HG03378 (cell line): Measurements from ENCODE around the gene RFX2.

Source experiments
- ATAC-seq: cut with Tn5 transposase; IDR thresholded peaks from one replicate; pipeline ENCODE4 v1.9.1; 2021; ENCODE audit warnings: mild to moderate bottlenecking, moderate library complexity; ENCODE audit not compliant: unreplicated experiment

Gene RFX2

DNA sequence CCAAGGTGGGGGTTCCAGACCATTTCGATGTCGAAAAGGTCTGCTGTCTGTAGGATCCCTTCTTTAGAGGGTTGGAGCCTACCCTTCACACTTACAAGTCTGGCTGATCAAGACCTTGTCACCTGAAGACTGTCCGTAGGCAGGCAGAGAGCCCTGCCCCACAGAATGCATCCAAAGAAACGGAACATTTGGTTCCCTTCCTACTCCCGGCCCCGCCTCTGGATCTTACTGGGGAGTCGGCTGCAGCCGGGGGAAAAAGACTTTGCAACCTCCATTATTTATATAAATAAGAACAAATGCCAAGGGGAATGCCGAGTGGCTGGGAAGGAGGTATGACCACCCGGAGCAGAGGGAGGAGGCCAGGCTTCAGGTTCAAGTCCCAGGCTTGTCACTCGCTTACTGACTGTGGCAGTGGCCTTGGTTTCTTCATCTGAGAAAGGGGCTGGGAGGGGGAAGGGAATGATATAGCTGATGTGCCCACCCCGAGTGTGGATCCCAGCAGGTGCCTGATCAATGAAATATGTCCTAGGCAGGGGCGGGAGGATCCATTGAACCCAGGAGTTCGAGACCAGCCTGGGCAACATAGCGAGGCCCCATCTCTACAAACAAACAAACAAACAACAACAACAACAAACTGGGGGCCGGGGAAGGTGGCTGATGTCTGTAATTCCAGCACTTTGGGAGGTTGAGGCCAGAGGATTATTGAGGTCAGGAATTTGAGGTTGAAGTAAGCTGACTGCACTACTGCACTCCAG lies 48.7 kb downstream of the RFX2 start:
- ATAC-seq, result no peak

DNA sequence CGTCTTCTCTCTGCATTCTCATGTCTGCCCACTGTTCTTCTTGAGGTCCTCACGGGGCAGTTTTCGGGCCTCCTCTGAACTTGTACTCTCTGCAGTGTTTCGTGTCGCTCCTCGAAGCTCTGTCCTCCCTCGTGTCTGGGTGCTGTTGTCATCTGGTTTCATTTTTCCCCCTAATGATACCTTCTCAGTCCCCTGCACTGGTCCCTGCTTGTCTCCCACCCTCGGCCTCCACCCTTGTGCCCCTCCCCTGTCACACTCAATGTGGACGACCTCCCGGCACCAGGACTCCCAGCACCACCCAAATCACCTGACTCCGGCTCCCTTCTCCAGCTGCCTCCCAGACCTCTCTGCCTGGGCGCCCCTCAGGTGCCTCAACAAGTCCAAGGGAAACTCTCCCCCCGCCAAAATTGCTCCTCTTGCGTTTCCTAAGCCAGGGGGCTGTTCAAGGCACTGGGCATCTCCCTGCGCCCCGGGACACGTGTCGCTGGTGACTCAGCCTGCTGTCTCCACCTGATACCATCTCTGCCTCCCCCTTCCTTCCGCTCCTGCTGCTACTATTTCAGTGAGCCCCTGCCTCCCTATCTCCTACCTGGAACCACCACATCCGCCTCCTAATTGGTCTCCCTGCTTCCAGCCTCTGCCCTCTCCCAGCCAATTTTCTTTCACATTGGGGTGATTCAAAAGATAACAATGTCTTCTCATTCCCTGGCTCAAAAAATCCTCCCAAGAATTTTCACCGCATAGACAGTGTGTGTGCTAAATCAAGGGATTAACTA lies 49.5 kb downstream of the RFX2 start:
- no peak for ATAC-seq

DNA sequence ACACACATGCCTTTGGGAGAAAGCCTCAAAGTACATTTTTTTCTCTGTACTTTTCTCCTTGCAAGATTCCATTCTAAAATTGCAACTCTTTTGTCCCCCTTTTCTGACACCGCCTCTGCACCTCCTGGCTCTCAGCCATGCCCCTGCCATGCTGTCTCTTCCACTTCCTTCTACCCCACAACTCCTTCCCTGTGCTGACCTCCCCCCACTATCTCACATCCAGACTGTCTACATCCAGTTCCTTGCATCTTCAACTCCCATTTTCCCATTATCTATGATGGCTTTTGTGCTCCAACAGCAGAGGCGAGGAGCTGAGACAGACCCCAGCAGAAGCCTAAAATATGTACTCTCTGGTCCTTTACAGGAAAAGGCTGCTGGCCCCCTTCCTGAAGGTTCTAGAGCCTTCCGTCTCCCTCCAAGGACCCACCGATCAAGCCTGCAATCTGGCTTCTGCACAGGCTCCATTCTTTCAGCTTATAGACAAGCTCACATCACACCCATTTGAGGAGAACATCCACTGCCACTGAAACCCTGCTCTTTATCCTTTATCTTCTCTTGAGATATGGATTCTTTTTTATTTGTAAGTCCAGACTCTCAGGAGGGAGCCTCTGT lies 50.2 kb downstream of the RFX2 start:
- ATAC-seq, result no peak

DNA sequence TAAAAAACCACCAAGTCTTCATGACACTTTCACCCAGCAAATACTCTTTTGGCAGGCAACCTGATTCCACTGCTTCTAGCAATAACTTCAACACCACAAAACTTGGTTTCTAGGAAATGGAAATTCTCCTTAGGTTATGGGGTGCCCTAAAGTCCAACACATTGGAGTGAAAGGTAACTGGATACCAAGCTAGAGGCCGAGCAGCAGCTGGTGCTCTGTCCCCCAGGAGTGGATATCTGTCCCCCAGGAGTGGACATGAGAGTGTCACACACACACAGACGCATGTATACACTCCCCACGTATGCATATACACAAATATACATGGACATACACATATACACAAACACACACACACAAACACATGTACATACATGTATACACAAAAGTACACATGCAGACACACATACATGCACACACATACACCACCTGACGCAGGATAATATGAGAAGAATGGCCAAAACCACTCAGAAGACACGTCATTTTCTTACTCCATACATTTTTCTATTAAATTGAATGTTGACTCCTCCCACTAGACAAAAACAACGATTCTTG lies 50.8 kb downstream of the RFX2 start:
- ATAC-seq, result no peak

DNA sequence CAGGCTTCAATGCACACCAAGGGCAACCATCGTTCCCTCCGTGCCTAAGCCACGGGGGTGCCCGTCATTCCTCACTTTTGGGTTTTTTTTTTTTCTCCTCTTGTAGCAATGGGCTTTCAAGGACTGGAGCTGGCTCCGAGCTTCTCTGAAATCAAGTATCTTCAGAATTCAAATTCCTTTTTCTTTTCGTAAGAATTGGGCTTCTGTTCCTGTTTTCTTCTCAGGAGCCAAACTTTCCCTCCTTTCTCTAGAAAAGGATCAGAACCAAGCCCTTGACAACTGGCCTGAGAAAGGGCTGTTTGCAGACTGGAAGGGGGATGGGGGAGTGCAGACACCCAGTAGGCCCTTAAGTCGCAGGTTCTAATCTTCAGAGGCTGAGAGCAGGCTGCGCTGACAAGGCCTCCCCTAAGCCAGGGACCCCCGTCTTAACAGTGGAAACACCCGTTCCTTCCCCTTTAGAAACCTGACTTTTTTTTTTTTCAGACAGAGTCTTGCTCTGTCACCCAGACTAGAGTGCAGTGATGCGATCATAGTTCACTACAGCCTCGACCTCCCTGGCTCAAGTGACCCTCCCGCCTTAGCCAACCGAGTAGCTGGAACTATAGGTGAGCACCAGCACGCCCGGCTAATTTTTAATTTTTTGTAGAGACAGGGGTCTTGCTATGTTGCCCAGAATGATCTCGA lies 51.6 kb downstream of the RFX2 start:
- ATAC-seq, result no peak

DNA sequence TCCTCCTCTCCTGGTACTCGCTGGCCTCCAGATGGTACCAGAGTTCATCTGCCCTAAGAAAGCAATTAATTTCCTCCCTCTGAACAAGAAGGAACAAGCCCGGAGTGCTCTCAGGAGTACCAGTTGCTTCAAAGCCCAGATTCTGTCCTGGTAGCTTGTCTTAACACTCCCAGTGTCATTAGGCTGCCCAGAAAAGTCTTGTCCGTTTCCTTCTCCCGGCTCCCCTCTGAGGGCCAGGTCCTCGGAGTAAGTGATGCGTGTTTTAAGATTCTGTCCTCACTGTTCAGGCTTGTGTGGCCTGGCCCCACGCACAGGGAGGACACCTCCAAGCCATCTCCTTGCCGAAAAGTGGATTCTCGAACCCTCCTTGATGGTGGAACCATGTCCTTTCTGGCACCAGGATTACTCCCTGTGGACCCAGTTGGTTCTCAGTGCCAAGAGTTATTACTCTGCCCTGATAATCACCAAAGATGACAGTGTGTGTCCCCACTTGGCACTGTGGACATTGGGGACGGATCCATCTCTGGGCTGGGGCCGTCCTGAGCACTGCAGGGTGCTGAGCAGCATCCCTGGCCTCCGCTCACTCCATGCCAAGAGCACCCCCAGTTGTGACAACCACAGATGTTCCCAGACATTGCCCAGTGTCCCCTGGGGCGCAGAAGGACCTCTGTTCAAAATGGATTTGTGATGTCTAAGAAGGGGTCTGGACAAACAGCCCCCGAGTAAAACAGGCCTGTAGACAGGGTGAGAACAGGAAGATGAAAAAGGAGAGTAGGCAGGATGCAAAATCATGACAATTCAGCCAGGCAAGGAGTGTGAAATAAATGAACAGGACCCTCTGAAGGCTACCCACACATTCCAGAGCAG lies 52.4 kb downstream of the RFX2 start:
- no peak for ATAC-seq

DNA sequence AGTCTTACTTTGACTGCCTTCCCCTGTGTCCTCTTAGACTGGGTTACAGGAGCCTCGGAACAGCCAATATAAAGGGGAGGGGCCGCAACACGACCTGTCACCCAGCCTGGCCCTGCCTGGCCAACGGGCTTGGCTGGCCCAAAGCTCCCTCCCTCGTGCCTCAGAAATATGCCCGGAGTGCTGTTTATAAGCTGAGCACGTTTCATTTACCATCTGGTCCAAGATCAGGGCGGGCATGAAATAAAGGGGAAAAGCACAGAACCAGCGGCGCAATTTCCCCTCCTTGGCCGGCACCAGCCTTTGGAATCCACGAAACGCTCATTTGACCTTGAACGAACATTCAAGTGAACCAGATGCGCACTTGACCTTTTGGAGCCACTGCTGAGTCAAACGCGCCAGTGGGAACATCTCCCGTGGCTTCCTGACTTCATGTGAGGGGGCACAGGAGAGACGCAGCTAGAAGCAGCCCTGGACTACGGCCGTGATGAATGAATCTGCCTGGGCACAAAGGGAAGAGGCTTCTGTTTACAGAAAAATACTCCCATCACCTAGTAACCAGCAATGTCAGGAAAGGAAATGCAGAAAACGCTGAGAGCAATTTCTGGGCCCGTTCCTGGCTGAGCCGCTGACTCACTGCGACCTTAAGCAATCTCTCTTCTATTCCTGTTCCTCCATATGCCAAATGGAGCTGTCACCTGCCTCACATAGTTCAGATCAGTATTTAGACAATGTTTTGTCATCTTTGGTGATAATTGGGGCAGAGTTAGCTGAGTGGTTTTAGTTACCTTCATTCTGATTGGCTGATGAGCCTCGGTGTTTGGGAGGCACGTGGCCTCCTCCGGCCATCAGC lies 53.3 kb downstream of the RFX2 start:
- ATAC-seq, result no peak

DNA sequence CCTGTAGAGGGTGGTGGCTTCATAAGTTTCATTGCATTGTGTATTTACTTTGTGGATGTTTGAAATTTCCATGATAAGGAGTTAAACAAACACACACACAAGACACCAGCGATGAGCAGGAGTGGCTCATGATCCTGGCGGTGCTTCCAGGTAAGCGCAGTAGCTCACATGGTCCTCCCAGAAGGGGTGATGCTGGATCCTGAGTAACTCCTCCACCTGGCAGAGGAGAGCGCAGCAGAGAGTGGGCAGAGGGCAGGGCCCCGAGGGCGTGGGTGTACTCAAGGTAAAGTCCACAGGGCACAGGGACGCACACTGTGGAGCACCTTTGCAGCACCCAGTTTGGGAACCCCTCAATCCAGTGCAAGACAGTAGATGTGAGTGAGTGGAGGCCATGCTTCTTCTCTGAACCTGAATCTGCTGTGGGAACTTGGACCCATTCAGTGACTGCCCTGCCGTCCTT lies 54.0 kb downstream of the RFX2 start:
- ATAC-seq, result no peak

DNA sequence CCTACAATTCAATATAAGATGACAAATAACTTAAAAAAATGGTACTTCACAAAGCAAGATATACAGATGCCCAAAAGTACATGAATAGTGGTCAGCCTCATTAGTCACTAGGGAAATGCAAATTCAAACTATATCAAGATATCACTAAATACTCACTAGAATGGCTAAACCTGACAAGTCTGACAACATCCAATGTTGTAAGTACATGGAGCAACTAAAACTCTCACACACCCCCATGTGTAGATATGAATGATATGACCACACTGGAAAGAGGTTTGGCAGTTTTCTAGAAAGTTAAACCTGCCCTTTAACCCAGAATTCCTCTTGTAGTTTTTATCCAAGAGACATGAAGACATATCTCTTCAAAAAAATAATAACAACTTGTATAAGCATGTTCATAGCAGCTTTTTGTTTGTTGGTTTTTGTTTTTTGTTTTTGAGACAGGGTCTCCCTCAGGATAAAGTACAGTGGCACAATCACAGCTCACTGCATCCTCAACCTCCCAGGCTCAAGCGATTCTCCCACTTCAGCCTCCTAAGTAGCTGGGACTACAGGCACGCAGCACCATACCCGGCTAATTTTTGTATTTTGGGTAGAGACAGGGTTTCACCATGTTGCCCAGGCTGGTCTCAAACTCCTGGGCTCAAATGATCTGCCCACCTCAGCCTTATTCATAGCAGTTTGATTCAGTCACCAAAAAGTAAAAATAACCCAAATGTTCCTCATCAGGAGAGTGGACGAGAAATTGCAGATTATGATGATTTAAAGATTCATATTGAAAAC lies 55.1 kb downstream of the RFX2 start:
- ATAC-seq, result no peak

DNA sequence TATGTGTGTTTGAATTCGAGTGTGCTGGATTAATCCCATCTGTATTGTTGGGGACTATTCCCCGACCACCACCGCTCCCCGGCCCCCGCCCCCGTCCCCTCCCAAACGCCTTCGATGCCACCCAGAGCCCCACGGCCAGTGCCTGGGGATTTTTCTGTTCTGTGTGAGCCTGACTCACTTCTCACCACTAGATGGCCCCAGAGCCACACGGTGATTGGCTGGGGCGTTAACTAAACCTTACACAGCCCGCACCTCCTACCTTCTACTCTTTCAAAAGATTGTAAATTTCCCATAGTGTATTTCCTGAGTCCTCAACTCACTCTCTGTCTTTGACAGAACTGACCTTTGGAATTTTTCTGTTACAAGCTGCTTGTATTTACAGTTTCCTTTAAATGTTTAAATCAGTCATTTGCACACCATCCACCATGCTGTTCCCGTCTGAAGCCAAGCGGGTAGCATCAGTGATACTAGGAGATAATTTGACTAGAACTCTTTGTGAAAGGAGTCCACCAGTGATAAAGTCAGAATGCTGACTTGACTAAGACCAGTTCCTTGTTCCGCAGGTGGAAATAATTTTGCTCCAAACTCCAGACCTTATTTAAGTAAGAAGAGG lies 61.4 kb downstream of the RFX2 start:
- ATAC-seq, result no peak

DNA sequence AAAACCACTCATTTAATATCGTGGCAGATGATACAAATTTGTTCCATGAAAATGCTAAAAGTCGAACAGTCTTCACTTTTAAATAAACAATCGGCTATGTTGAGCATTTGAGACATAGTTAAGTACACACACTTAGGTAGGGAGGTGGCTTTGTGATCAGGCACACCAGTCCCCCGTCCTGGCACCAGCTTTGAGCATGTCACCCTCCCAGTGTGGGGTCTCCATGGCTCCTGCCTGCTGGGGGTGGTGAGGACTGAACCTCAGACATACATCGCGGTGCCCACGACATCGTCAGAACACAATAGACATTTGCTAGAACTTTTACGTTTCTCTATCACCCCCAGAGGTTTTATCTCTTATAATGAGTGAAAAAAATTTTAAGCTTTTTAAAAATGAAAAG lies 62.0 kb downstream of the RFX2 start:
- no peak for ATAC-seq

DNA sequence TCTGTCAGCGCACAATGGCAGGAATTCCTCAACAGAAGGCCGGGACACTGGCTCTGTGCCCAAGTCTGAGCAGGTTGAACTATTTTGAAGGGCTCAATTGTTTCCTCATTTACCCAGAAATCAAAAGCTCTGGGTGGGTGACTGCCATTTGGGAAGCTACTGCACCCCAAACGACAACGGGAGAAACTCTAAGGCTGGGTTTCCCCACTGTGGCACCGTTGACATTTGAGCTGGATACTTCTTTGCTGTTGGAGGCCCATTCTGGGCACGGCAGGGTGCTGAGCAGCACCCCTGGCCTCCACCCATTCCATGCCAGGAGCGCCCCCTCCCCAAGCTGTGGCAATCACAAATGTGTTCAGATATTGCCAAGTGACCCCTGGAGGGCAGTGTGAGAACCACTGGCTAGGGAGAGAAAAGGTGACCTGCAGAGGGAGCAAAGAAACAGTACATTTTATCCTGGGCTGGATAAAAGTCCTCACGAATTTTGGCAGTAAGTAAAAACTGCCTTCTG lies 62.5 kb downstream of the RFX2 start:
- ATAC-seq, result no peak

DNA sequence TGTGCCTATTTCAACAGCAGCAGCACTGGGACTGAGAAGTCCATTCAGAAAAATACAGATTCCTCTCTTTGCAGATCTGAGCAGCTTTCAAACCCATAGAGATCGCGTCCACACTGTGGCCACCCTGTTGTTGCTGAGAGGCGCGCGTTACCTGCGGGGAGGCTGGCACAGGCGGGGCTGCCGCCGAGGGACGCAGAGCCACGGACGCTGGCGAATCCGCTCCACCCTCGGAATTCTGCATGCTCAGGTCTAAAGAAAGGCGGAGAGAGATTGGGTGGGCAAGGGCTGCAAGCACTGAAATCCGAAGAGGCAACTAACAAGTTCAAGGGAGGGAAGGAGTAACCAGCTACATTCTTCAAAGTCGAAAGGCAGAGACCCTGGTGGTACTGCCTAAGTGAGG lies 63.0 kb downstream of the RFX2 start:
- no peak for ATAC-seq

DNA sequence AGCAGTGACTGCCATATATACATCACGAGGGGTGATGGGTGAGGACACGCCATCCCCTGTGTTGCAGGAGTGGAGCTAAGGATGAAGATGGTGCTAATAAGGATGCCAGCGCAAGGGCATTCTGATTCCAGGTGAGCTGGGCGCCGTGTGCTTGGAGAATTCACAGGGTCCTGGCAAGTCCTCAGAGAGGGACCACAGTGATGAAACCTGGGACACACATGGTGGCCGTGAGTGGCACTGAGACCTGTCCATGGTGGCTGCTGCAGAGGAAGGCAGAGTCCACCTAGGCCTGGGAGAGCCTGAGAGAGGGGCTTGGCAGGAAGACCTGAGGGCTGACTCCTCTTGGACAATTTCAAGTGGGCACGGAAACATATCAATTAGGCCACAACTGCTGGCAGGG lies 65.2 kb downstream of the RFX2 start:
- no peak for ATAC-seq

DNA sequence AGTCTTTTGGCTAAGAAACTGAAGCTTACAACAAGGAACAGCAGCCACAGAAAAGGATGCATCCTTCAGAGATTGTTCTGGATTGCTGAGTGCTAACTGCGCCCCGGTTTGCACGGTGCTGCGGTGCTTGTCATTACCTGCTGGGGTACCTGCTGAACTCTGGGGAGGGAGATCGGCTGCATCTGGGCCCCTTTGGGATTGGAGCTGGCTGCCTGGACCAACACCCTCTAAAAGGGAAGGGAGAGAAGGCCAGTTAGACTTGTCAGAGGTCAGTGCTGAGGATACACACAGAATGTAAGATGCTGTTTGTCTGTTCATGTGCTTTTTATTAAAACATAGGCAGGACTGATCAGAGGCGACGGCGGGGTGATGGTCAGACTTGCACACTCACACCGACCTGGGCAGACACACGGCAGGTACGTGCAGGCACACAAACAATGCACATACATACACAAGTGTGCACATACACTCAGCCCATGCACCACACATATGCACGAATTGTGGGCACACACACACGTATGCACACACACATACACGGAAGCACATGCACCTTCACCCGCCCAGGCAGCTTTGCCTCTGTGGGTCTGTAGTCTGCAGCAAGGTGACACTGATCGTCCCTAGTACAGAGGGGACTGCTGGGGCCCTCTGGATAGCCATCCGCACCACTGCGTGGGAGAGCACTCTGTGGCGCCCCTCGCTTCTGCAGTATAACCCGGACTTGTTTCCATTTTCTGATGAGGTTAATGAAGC lies 66.1 kb downstream of the RFX2 start:
- no peak for ATAC-seq

DNA sequence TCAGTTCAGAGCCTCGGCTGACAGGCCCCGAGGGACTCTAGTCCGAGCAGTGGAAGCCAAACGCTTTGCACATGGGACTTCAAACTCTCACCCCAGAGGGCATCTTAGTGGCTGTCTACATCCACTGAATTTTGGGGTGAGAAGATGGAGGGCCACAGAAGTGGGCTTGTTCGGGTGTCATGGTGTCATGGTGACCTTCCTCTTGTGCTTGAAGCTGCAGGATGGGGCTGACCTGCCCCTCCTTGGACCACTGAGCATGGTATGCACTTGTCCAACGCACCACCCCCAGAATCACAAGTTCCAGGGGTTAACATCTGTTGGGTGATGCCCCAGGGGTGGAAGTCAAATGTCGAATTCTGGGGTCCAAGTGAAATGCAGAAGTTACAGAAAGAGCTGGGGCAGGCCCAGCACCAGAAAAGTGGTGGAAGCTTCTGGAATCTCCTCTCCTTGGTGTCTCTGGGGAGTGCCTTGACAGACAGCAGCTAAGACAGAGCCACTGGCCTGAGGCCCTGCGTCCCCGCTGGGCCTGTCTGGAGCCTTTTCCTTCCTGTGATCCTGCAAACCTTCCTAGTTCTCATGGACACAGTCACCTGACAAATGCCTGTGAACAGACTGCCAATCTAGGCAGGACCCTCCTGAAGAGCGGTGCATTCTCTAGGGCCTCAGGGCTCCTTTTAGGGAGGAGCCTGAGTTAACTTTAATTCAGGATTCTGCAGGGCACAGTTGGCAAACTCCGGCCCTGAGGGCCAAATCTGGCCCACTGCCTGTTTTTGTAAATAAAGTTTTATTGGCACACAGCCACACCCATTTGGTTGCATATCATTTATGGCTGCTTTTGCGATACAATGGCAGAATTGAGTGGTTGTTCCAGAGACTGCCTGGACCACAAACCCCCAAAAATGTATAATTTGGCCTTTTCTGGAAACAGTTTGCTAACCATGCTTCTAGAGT lies 67.2 kb downstream of the RFX2 start:
- no peak for ATAC-seq
